ENCODE data around the gene USP48.
"Not testable (repeated sequence)": the region's sequence is repeated elsewhere in the genome, so short reads cannot be mapped to it uniquely, and the experiment has no call there.

The USP48 gene

DNA sequence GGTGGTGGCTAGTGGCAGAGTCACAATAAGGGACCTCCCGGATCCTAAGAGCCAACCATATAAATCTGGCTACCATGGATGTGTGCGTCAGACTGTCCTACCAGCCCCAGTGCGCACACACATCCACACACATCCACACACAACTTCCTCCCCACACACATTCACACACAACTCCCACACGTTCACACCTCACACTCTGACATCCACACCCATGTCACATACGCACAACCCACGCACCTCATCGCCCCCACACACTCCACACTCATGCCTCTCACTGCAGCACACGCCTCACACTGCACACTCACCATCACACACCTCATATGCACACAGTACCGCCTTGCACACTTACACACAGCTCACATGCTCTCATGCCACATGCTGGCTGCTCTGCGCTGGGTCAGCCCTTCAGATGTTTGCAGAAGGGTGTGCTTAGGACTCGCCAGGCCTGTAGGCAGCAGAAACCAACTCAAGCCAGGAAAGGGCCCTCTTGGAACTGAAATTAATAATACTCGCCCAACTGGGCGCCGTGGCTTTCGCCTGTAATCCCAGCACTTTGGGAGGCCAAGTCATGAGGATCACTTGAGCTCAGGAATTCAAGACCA, 32.1 kb upstream of the USP48 start:
- DNase-seq (ENCODE audit: low read depth, low spot score) = no peak

DNA sequence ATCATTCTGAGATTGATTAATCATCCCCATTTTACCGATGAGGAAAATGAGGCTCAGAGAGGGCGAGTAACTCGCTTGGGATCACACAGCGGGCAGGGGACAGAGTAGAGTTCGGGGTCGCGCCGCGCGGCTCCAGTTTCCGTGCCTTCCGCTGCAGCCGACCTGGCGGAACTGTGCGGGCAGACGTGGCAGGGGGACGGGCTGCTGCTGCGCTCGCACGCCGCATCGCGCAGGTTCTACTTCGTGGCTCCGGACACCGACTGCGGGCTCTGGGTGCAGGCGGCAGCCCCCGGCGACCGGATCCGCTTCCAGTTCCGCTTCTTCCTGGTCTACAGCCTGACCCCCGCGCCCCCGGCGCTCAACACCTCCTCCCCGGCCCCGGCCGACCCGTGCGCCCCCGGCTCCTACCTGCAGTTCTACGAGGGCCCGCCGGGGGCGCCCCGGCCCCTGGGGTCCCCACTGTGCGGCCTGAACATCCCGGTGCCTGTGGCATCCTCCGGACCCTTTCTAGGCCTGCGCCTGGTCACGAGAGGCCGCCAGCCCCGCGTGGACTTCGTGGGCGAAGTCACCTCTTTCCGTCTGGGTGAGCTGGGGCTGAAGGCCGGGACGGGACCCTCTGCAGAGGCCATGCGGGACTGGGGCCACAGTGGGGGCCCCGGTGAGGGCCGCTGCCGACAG, 31.4 kb upstream of the USP48 start:
- no peak for DNase-seq (ENCODE audit: low read depth, low spot score)

DNA sequence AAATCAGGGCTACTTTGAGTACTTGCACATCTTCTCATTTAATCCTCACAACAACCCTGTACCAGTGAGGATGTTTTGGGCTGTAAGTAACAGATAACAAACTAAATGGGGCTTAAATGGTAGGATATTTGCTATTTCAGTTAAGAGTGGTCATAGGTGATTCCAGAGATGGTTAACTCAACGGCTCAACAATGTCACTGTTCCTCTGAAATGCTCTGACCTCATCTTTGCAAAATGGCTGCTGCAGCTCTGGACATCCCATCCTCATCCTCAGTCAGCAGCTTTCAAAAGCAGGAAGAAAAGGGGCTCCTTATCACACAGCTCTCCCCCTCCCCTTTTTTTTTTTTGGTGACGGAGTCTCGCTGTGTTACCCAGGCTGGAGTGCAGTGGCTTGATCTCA, 30.6 kb upstream of the USP48 start:
- no peak for DNase-seq (ENCODE audit: low read depth, low spot score)

DNA sequence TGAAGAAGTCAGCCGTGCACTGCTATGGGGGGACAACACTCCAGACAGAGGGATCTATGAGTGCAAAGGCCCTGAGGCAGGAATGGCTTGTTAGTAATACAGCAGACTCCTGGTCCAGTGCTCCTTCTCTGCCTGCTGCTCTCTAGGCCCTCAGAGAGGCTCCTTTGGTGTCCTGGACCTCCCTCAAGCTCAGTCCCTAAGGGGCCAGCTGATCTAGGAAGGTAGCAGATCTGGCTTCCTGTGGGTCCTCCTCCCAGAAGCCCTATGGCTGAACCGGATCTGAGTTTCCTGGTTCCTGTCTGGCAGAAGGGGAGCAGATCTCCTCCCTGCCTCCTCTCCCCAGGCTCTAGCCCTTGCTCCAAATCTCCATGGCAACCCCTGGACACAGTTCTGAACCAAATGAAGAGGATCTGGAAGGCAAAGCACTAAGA, 28.9 kb upstream of the USP48 start, which contains the start of gene LDLRAD2:
Gene LDLRAD2, plus strand, starts transcription at position 391 of the 431 bp plus-strand sequence. CDS start 187 bp downstream, outside the sequence.
- no peak for DNase-seq (ENCODE audit: low read depth, low spot score)

DNA sequence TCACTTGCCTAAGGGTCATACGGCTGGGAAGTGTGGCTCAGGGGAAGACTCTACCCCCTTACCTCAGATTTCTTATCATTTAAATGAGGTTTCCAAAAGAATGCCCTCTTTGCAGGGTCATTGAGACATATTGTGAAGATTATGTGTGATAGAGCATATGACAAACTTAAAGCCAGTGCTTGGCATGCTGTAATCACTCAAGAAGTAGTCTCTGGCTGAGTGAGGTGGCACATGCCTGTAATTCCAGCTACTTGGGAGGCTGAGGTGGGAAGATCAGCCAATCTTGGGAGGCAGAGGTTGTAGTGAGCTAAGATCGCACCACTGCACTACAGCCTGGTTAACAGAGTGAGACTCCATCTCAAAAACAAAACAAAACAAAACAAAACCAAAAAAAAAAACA, 21.6 kb upstream of the USP48 start:
- no peak for DNase-seq (ENCODE audit: low read depth, low spot score)

DNA sequence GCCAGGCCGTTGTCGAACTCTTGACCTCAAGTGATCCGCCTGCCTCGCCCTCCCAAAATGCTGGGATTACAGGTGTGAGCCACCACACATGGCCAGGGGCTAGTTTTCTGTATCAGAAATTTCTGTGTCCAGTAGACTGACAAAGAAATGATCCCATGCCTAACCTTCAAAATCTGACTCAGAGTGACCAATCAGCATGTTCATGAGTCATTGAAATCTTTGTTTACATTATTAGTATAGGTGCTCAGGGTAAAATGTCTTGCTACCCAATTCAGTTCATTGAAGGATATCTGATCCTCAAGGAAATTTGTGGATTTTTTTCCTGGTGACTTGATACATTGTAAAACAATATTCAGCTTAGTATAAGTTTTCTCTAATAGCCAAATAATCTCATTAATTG, 18.2 kb upstream of the USP48 start:
- no peak for DNase-seq (ENCODE audit: low read depth, low spot score)

DNA sequence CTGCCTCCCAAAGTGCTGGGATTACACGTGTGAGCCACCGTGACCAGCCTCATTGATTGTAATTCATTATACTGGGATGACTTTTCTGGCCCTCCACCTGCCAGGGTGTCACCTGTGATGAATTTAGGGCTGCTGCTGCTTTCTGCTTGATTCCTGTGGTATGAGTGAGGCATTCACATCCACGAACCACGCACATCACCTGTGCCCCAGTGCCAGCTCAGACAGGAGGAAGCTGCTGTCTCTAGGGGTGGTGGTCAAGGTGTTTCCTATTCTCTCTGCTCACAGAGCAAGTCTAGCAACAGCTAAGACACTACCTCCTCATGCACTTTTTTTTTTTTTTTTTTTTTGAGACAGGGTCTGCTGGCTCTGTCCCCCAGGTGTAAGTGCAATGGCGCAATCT, 16.8 kb upstream of the USP48 start:
- DNase-seq (ENCODE audit: low read depth, low spot score) = no peak

DNA sequence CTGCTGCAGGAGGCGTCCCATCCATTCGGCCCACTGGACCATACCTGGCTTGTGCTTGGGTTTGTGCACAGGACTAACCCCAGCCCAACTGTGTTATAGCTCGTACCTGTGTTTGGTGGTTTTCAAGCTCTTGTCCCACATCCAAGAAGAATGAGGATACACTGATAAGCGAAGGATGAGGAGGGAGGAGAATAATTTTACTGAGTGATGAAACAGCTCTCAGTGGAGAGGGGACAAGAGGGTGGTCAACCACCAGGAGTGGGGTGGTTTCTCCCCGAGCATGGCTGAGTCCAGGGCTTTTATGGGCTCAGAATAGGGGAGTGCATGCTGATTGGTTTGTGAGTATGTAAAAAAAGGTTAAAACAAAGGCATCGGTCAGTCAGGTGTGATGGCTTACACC, 12.1 kb upstream of the USP48 start:
- no peak for DNase-seq (ENCODE audit: low read depth, low spot score)

DNA sequence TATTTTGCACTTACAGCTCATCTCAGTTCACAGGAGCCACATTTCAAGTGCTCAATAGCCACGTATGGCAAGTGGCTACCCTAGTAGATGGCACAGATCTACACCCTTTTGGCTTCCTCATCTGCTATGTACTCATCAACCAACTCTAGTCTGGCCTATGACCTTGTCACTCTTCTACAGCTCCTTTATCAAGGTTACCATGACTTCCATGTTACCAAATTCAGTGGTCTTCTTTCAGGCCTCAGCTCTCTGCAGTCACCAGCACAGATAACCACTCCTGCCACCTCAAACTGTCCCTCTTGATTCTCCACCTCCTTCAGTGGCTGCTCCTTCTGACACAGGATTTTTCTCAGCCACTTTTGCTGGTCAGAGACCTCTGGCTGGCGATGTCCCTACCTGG, 11.7 kb upstream of the USP48 start:
- no peak for DNase-seq (ENCODE audit: low read depth, low spot score)

DNA sequence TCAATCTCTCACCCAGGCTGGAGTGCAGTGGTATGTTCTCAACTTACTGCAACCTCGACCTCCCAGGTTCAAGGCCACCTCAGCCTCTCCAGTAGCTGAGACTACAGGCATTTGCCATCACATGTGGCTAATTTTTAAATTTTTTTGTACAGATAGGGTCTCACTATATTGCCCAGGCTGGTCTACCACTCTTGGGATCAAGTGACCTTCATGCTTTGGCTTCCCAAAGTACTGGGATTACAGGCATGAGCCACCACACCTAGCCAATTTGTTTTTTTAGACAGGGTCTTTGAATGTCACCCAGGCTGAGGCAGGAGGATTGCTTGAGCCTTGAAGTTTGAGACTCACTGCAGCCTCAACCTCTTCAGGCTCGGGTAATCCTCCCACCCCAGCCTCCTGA, 10.2 kb upstream of the USP48 start:
- no peak for DNase-seq (ENCODE audit: low read depth, low spot score)

DNA sequence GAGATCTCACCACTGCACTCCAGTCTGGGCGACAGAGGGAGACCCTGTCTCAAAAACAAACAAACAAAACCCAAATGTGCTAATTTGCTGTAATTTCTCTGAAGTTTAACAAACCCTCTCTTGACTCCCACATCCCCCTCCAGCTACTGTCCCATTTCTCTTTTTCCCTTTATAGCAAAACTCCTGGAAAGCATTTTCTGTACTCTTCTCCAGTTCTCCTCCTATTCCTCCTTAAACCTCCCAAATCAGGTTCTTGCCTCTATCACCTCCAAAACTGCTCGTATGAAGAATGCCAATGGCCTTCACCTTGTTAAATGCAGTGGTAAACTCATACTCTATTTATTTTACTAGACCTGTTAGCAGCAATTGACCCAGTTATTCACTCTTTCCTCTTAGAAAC, 3.7 kb upstream of the USP48 start:
- no peak for DNase-seq (ENCODE audit: low read depth, low spot score)

DNA sequence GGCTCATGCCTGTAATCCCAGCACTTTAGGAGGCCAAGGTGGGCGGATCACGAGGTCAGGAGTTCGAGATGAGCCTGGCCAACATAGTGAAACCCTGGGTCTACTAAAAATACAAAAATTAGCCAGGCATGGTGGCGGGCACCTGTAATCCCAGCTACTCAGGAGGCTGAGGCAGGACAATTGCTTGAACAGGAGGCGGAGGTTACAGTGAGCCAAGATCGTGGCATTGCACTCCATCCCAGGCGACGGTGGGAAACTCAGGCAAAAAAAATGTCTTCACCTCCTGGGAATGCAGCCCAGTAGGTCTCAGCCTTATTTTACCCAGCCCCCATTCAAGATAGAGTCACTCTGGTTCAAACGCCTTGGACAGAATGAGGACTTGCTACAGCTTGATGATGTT, 2.8 kb upstream of the USP48 start:
- not testable (repeated sequence) for DNase-seq (ENCODE audit: low read depth, low spot score)

DNA sequence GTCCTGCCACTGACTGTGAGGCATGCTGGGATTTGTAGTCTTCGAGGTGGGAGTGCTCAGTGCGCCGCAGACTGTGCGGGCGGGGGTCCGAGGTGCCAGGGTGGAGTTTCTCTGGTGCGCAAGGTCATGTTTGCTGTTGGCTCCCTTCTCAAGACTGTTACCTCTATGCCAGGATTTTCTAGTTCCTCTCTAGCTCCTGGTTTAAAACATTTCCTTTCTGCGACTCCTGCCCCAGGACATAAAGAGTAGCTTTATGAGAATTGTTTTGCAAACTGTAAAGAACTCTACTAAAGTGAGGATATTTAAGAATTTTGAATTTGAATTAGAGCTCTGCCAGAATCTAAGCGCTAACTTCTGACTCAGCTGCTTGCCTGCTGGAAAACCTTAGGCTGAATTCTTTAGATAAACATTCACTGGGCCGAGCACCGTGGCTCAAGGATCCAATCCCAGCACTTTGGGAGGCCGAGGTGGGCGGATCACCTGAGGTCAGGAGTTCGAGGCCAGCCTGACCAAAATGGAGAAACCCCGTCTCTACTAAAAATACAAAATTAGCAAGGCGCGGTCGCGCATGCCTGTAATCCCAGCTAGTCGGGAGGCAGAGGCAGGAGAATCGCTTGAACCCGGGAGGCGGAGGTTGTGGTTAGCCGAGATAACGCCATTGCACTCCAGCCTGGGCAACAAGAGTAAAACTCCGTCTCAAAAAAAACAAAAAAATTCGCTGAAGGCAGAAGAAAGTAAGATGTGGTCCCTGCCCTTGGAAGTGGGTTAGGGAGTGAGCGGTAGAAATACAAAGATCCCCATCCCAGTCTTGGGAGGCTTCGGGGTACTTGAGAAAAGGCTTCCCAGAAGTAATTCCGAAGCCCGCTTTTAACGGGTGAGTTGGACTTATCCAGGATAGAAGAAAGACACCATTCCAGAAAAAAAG, 992 bp upstream of the USP48 start:
- peak; percentile 89 for DNase-seq (ENCODE audit: low read depth, low spot score)

DNA sequence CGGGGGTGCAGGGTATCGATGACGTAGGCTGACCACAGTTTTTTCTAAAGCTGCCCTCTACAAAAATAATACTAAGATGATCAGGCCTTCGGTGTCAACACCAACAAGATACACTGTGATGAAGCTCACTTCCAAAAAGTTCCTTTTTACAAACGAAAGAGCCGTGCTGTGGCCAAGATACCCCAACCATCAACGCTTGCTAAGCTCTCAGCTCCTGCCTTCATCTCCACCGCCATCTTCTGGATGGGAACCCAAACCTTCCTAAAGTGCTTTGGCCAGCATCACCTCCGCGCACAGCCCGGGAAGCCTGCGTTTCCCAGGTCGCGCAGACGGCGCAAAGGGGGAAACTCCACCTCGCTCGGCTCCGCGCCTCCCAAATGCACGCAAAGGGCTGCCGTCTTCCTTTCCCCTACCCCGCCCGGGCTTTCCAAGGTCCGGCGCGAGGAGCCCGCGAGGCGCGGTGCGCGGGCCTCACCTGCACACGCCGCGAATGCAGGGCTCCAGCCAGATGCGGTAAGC, 541 bp downstream of the USP48 start:
- no peak for DNase-seq (ENCODE audit: low read depth, low spot score)

DNA sequence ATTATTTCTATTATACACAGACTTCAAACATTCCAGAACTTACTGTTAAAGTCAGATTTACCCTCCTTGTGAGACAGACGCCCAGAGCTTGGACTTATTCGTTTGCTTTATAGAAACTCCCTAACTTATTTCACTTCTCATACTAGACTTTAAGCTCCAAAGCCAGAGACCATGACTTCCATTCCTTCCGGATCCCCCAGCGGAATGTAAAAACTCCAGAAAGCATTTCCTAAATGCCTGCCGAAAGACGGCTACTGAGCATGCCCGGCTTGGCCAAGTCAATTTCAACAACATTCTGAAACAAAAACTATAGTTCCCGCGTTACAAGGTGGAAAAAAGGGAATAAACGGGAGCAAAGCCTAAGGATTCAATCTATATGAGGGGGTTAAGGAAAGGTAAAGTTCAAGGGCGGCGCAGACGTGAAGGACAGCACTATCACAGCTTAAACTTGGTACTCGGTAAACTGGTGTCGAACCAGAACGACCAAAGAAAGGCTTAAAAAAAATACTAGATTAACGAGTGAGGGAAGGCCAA, 1.1 kb downstream of the USP48 start:
- no peak for DNase-seq (ENCODE audit: low read depth, low spot score)

DNA sequence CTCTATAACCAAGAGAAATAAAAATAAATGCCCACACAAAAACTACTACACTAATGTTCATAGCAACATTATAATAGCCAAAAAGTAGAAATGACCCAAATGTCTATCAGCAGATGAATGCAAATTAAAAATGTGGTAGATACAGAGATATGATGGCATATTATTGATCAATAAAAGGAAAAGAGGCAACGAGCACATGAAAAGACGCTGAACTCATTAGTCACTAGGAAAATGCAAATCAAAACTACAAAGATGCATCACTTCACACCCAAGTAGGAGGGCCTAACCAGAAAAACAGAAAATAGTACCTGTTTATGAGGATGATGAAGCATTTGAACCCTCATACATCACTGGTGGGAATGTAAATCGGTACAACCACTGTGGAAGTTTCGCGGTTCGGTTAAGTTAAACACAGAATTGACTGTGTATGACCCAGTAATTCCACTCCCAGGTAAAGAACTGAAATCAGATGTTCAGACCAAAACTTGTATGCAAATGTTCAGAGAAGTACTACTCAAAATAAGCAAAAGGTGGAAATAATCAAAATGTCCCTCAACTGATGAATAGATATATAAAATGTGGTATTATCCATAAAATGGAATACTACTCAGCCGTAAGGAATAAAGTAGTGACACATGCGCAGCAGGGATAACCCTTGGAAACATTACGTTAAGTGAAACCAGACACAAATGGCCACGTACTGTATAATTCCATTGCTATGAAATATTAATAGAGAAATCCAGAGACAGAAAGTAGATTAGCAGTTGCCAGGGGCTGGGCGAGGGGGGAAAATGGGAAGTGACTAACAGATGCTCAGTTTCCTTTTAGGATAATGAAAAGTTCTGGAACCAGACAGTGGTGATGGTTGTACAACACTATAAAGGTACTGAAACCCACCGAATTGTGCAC, 3.1 kb downstream of the USP48 start:
- no peak for DNase-seq (ENCODE audit: low read depth, low spot score)

DNA sequence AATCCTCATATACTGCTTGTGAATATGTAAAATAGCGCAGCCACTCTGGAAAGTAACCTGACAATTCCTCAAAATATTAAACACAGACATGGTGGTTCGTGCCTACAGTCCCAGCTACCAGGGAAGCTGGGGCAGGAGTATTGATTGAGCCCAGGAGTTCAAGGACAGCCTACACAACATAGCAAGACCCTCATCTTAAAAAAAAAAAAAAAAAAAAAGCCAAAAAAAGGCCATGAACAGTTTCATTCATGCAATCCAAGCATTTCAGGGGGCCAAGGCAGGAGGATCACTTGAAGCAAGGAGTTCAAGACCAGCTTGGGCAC, 4.6 kb downstream of the USP48 start:
- no peak for DNase-seq (ENCODE audit: low read depth, low spot score)

DNA sequence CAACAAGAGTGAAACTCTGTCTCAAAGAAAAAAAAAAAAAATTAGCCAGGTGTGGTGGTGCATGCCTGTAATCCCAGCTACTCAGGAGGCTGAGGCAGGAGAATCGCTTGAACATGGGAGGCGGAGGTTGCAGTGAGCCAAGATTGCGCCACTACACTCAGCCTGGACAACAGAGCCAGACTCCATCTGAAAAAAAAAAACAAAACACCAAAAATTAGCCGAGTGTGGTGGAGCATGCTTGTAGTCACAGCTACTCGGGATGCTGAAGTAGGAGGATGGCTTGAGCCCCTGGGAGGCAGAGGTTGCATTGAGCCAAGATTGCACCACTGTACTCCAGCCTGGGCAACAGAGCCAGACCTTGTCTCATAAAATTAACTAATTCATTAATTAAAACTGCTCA, 6.0 kb downstream of the USP48 start:
- not testable (repeated sequence) for DNase-seq (ENCODE audit: low read depth, low spot score)

DNA sequence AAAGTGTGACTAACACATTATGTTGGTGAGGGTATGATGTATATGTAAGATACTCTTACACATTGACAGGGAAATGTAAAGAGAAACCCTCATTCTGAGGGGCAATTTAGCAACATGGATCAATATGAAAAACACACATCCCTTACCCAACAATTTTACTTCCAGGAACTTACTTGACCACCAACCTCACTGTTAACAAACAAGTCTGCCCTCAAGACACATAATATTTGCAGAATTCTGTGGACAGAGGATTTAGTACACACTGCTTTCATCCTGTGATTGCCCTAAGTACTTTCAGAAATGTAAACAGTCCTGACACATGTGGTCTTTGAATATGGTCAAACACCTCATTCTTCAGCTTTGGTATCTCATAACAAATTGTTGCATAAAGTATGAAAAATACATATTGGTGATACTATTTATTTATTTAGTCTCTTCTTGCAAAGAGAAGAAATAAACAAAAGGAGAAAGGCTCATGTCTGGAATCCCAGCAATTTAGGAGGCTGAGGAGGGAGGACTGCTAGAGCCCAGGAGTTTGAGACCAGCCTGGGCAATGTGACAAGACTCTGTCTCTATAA, 6.9 kb downstream of the USP48 start:
- no peak for DNase-seq (ENCODE audit: low read depth, low spot score)

DNA sequence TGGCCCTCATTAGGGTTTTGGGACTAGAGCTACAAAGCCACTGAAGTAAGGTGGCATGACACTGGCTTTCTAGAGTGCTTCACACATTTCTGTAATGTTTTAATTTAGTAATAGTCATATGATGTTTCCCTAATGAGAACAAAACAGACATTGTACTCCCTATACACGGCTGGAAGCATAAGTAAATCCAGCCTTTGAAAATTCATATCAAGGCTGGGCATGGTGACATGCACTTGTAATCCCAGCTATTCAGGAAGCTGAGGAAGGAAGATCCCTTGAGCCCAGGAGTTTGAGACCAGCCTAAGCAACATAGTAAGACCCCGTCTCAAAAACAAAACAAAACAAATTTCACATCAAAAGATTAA, 7.4 kb downstream of the USP48 start:
- no peak for DNase-seq (ENCODE audit: low read depth, low spot score)
